NOMO-1 treated with dmso at 0.1 percent for 144 hours (cell line): ENCODE data around the gene FBRSL1.
A peak's percentile ranks its signal among the peaks of the same experiment; 100 is the strongest.
"Not testable (repeated sequence)": the region's sequence is repeated elsewhere in the genome, so short reads cannot be mapped to it uniquely, and the experiment has no call there.

Experiments
- DNase-seq: peaks from one replicate; lab custom pipeline; 2025; ENCODE audit not compliant: unreplicated experiment; lab: John Stamatoyannopoulos, UW

FBRSL1 gene

DNA sequence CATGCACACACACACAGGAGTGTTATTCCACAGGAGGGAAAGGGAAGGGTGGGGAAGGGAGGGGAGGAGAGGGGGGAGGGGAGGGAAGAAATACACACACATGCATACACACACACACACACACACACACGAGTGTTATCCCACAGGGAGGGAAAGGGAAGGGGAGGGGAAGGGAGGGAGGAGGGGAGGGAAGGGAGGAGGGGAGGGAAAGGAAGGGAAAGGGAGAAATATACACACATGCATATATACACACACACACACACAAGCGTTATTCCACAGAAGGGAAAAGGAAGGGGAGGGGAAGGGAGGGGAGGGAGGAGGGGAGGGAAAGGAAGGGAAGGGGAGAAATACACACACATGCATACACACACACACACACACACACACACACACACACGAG is 19.6 kb upstream of the FBRSL1 start:
- DNase-seq, result no peak

- peak; percentile 60 for DNase-seq
Observed at GRCh38 chr12:132471011-132471857, 18.7 kb upstream of the FBRSL1 start.

GRCh38 chr12:132471858-132472255 is 18.1 kb upstream of the FBRSL1 start:
- no peak for DNase-seq

GRCh38 chr12:132472386-132472785 is 17.6 kb upstream of the FBRSL1 start:
- DNase-seq, result no peak

DNA sequence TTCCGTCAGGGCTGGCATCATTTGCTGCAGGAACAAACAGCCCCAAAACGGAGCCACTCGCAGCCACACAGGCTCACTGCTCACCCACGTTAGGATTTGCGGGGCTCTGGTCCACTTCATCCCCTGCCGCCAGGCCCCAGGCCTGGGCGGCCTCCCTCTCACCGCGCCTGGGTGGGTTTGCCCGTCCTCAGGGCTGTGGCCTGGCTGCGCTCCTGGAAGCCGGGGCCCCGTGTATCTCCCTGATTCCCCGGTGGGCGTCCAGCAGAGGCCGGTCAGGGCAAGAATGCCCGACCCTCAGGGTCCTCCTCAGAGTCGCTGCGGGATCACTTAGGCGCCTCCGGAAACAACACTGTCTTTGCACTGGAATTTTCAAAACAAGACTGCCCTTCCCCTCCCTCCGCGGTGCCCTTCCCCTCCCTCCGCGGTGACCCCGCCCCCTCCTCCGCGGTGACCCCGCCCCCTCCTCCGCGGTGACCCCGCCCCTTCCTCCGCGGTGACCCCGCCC is 15.7 kb upstream of the FBRSL1 start:
- DNase-seq, result no peak

DNA sequence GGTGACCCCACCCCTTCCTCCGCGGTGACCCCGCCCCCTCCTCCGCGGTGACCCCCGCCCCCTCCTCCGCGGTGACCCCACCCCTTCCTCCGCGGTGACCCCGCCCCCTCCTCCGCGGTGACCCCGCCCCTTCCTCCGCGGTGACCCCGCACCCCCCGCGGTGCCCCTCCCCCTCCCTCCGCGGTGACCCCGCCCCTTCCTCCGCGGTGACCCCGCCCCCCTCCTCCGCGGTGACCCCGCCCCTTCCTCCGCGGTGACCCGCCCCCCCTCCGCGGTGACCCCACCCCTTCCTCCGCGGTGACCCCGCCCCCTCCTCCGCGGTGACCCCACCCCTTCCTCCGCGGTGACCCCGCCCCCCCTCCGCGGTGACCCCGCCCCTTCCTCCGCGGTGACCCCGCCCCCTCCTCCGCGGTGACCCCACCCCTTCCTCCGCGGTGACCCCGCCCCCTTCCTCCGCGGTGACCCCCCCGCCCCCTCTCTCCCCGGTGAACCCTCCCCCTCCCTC is 15.1 kb upstream of the FBRSL1 start:
- not testable (repeated sequence) for DNase-seq

DNA sequence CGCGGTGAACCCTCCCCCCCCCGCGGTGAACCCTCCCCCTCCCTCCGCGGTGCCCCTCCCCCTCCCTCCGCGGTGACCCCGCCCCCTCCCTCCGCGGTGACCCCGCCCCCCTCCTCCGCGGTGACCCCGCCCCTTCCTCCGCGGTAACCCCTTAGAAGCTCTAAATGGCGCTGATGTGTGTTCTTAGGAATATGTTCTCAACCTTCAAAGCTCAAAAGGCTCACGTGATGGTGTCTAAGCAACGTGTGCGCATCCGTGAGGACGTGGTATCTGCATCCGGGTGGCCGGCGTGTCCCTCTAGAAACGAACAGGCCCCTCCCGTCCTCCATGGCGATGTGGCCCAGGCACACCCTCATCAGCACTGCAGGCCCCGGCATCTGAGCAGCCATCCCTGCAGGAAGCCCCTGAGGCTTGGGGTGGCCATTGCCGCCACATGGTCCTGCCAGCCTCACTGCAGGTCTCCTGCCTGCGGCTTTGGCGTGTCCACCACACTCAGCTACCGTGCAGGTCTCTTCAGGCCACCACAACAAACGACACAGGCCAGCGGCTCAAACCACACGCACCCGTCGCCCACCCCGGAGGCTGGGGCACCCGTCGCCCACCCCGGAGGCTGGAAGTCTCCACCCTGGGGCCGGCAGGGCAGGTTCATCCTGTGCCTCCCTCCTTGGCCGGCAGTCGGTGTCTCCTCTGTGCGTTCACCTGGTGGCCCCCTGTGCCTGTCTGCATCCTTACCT is 14.5 kb upstream of the FBRSL1 start:
- peak; percentile 39 for DNase-seq

- no peak for DNase-seq
Observed at GRCh38 chr12:132476038-132476414, 13.9 kb upstream of the FBRSL1 start.

- no peak for DNase-seq
Observed at GRCh38 chr12:132476421-132476820, 13.5 kb upstream of the FBRSL1 start.

GRCh38 chr12:132477017-132477702 is 12.8 kb upstream of the FBRSL1 start:
- DNase-seq, result peak; percentile 60

DNA sequence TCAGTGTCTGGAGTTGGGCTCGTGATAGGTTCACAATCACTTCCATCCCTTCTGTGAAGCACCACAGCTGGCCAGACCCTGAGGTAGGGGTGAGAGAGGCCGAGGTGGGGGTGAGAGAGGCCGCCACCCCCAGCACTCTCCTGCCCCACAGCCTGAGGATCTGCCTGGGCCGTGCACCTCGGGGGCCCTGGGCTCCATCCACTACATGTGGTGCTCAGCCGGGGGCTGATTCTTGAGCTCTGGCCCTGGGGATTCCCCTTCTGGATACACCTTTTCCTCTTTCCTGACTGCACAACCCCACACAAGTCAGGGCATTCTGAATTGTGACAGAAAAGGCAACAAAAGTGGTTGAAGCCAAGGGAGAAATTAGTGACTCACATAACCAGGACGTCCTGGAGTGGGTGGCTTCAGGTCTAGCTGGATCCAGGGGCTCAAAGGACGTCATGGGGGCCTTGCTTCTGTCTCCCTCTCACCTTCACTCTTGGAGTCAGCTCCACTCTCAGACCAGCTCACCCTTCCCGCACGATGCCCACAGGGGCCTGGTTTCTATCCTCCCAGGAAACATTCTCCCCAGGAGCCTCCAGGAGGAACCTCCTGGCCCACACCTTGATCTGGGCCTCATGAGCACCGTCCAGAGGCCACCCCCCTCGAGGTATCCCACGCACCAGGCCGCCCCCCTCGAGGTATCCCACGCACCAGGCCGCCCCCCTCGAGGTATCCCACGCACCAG is 12.1 kb upstream of the FBRSL1 start:
- no peak for DNase-seq

- DNase-seq, result no peak
Observed at GRCh38 chr12:132478433-132478803, 11.5 kb upstream of the FBRSL1 start.

DNA sequence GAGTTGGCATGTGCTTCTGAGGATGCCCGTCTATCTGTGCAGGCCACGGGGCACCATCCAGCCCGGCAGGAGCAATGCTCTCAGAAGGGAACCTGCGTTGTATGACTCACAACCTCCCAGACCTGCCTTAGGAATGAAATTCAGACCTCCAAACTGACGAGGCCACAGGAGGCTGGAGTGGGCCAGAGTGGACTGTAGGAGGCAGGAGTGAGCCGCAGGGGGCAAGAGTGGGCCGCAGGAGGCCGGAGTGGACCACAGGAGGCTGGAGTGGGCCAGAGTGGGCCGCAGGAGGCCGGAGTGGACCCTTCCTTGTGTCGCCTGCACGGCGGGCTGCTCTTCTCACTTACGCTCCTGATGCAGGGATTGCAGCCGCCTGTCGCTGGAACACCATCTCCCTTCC is 11.1 kb upstream of the FBRSL1 start:
- DNase-seq, result peak; percentile 13

DNA sequence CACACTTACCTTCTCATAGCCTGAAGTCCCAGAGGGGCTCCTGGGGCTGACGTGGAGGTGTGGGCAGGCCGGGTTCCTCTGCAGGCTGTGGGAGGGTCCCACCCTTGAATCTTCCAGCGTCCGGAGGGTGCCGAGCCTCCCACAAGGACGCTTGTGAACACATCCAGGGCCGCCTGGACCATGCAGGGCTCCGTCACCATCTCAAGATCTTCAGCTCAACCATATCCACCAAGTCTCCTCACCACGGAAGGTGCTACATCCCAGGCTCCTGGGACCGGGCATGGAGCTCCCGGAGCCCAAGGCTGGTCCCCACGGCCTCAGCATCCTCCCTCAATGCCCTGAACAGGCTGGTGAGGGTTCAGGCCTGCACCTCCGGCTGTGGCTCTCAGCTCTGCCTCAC is 10.7 kb upstream of the FBRSL1 start:
- no peak for DNase-seq

GRCh38 chr12:132479938-132480622 is 9.9 kb upstream of the FBRSL1 start:
- DNase-seq, result no peak

- DNase-seq, result no peak
Observed at GRCh38 chr12:132480623-132481132, 9.3 kb upstream of the FBRSL1 start.

DNA sequence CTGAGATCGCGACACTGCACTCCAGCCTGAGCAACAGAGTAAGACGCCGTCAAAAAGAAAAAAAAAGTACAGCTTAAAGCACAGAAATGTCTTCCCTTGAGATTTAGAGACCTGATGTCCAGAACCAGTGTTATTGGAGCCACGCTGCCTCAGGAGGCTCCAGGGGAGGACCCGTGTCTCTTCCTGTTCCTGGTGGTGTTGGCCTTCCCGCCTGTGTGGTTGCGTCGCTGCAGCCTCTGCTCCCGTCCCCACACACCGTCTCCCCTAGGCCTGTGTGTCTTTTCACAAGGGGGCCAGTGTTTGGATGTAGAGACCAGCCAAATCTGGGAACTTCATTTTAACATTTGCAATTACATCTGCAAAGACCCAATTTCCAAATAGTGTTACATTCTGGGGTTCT is 8.6 kb upstream of the FBRSL1 start:
- DNase-seq, result peak; percentile 44

DNA sequence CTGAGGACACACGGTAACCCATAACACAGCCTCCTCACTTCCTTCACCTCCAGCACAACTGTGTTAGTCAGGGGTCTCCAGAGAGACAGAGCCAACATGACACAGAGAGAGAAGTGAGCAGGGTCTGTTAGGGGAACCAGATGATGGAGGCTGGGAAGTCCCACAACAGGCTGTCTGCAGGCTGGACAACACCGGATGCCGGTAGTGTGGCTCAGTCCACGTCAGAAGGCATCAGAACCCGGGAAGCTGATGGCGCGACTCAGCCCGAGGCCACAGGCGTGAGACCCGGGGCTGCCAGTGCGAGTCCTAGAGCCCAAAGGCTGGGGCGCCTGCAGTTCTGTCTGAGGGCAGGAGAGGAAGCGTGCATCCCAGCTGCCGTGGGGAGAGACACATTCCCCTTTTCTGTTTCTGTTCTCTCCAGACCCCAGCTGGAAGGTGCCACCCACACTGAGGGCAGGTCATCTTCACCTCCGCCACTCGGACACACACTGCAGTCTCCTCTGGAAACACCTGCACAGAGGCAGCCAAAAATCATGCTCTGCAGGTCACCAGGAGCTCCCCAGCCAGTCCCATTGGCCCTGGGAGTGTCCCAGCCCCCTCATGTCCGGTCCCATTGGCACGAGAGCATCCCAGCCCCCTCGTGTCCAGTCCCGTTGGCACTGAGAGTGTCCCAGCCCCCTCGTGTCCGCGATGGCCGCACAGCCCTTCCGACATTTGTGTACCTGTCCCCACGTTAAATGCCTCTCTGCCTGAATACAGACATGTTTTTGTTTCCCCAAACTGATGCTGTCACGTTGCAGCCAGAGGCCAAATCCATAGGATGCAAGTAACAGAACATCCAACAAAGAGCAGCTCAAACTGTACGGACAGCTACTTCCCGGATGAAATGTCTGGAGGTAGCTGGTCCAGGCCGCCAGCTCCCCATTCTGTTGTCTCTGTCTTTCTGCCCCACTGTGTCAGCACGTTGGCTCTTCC is 7.9 kb upstream of the FBRSL1 start:
- peak; percentile 24 for DNase-seq

- DNase-seq, result no peak
Observed at GRCh38 chr12:132482771-132483170, 7.2 kb upstream of the FBRSL1 start.
